Right atrium auricular region (tissue), 2 donors: Measurements from ENCODE around the gene ELSPBP1. TPM values are rescaled to one million over a fixed set of nuclear protein-coding genes. Genes with fewer than 3 reads are reported as not detected.

Experiments used
- DNase-seq: peaks from one replicate; pipeline ENCODE4 v3.0.0-alpha.2; 2019; ENCODE audit warnings: low spot score
- H3K27ac ChIP-seq, 2 donors: fragments of 200-600 bp; sonication (generic); 1 replicate in 1 of 2; 2 replicates in 1 of 2; pipeline ENCODE4 v1.5.1; 2016 to 2019
- H3K27me3 ChIP-seq, 2 donors: fragments of 200-600 bp; sonication (generic); one replicate each; pipeline versions ENCODE4 v1.5.1 to v1.6.0; 2017 to 2019
- H3K36me3 ChIP-seq: fragments of 200-600 bp; sonication (generic); one replicate; pipeline ENCODE4 v1.5.1; 2016
- H3K4me1 ChIP-seq, 2 donors: fragments of 200-600 bp; sonication (generic); one replicate each; pipeline versions ENCODE4 v1.5.1 to v1.6.0; 2017 to 2019
- H3K4me3 ChIP-seq, 2 donors: fragments of 200-600 bp; sonication (generic); 1 replicate in 1 of 2; 2 replicates in 1 of 2; pipeline ENCODE4 v1.5.1; 2017 to 2019; ENCODE audit warnings: mild to moderate bottlenecking in 1 of 2, moderate library complexity in 1 of 2
- H3K9me3 ChIP-seq, 2 donors: fragments of 200-600 bp; sonication (generic); one replicate each; pipeline ENCODE4 v1.5.1; 2019
- total RNA-seq, 2 donors: library from RNA; depleted of rRNA; stranded (reverse); fragments of >200 nt; gene quantifications; one replicate each; pipeline ENCODE4 v1.1.0, GENCODE V29; 2016
- TF ChIP-seq, protein P1 (sequence below), 2 donors: fragments of 200-600 bp; sonication (generic); IDR thresholded peaks; one replicate each; pipeline ENCODE4 v1.5.1; 2019; ENCODE audit warnings: antibody characterized with exemption in 2 of 2

ELSPBP1 gene
- total RNA-seq, 2 donors from 2014 or later = not detected

DNA sequence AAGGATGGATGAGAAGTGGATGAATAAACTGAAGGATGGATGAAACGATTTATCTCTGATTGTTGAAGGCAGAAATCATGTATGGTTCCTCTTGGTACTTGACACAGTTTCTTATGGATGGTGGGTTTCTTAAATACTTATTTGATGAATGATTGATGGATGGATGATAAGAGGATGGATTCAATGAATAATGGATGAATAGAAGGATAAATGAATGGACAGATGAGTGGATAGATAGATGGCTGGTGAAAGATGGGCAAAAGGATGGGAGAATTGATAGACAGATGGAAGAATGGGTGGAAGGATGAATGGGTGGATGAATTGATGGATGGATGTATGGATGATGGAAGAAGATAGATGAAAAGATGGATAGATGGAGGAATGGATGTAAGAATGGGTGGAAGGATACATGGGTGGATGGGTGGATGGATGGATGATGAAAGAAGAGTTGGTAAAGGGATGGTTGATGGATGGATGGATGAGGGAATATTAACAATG, 1.8 kb downstream of the ELSPBP1 start:
- Histone ChIP-seq H3K4me3 (no peak overlapping the region), H3K27me3 (no peaks in the 10 kb centered on the region), H3K27ac (no peak overlapping the region), H3K36me3 (no peaks in the 10 kb centered on the region), H3K4me1 (no peaks in the 10 kb centered on the region), H3K9me3 (peaks cover 0 to 6% of the 10 kb centered on the region in 2 donors)
- no peak for DNase-seq
- TF ChIP-seq, protein P1, sequence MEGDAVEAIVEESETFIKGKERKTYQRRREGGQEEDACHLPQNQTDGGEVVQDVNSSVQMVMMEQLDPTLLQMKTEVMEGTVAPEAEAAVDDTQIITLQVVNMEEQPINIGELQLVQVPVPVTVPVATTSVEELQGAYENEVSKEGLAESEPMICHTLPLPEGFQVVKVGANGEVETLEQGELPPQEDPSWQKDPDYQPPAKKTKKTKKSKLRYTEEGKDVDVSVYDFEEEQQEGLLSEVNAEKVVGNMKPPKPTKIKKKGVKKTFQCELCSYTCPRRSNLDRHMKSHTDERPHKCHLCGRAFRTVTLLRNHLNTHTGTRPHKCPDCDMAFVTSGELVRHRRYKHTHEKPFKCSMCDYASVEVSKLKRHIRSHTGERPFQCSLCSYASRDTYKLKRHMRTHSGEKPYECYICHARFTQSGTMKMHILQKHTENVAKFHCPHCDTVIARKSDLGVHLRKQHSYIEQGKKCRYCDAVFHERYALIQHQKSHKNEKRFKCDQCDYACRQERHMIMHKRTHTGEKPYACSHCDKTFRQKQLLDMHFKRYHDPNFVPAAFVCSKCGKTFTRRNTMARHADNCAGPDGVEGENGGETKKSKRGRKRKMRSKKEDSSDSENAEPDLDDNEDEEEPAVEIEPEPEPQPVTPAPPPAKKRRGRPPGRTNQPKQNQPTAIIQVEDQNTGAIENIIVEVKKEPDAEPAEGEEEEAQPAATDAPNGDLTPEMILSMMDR (IDR thresholded peaks at IDR 0.05) = no peak

DNA sequence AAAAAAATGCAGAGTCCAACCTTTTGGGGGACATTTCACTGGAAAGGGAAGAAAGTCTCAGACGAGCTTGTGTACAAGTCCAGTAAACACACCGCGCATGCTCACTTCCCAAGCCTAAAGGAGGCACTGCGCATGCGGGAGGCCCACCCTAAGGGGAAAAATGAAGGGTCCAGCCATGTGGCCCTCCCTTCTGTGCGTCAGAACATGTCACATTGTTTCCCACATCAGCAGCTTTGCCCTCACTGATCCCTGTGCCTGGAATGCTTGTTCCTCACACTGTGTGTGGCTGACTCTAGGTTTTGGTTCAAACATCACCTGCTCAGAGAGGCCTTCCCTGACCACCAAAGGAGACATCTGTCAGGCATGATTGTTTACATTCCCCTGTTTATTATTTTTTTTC, 4.4 kb downstream of the ELSPBP1 start:
- H3K27ac ChIP-seq = no peak overlapping the region

DNA sequence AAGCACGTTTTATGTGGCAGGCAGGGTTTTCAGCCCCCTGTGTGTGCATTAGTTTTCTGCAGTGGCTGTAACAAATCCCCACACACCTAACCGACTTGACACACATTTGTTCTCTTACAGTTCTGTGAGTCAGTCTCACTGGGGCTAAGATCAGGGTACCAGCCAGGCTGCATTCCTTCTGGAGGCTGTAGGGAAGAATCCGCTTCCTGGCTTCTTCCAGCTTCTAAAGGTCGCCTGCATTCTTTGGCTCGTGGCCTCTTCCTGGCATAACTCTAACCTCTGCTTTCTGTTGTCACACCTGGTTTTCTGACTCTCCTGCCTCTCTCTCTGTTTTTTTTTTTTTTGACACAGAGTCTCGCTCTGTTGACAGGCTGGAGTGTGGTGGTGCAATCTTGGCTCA, 6.4 kb downstream of the ELSPBP1 start:
- Histone ChIP-seq H3K9me3 (peaks cover 0 to 6% of the 10 kb centered on the region in 2 donors), H3K36me3 (no peaks in the 10 kb centered on the region), H3K27ac (no peak overlapping the region), H3K27me3 (no peaks in the 10 kb centered on the region), H3K4me3 (no peak overlapping the region), H3K4me1 (no peaks in the 10 kb centered on the region)
- DNase-seq = no peak
- TF ChIP-seq, protein P1 (IDR thresholded peaks at IDR 0.05) = no peak

More for the DNA sequence above, 4.4 kb downstream of the ELSPBP1 start:
- Histone ChIP-seq H3K4me3 (no peak overlapping the region), H3K27me3 (no peaks in the 10 kb centered on the region), H3K9me3 (peaks cover 0 to 6% of the 10 kb centered on the region in 2 donors), H3K4me1 (no peaks in the 10 kb centered on the region), H3K36me3 (no peaks in the 10 kb centered on the region)
- DNase-seq = no peak
- TF ChIP-seq, protein P1 (IDR thresholded peaks at IDR 0.05) = no peak

DNA sequence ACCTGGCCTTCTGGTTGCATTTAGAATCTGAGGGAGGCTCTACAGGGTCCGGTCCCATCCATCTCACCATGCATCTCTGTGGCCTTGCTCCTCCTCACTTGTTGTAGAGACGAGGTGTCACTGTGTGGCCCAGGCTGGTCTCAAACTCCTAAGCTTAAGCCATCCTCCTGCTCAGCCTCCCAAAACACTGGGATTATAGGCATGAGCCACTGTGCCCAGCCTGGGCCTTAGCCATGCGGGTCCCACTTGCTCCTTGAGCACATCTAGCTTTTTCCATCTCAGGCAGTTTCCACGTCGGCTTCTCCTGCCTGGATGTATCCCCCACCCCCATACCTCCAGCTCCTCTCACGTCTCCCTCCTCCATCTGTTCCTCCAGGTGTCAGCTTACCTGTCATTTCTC, 9.8 kb downstream of the ELSPBP1 start:
- no peak for DNase-seq
- Histone ChIP-seq H3K9me3 (peaks cover 0 to 6% of the 10 kb centered on the region in 2 donors), H3K27me3 (no peaks in the 10 kb centered on the region), H3K4me1 (no peaks in the 10 kb centered on the region), H3K4me3 (no peak overlapping the region), H3K27ac (no peak overlapping the region), H3K36me3 (no peaks in the 10 kb centered on the region)
- TF ChIP-seq, protein P1 (IDR thresholded peaks at IDR 0.05) = no peak

DNA sequence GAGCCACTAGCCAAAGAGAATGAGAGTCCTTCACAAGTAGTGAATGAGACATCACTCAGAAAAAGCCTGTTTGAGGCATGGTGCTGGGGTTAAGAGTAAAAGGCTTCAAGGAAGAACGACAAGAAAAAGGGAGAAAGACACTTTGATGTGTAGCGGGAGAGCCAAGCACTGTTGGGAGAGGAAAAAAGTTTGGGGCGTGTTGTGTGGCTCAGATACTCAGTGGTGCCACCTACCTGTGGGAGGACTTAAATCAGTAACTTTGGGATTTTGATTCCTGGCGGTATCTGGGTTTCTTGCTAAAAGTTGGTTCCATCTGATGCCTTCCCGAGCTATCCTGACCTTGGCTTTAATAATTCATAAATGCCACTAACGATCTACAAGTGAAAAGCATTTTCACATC, 12.3 kb downstream of the ELSPBP1 start:
- Histone ChIP-seq H3K4me3 (no peak overlapping the region), H3K27me3 (no peaks in the 10 kb centered on the region), H3K9me3 (peaks cover 0 to 5% of the 10 kb centered on the region in 2 donors), H3K36me3 (no peaks in the 10 kb centered on the region), H3K27ac (no peak overlapping the region), H3K4me1 (no peaks in the 10 kb centered on the region)
- TF ChIP-seq, protein P1 (IDR thresholded peaks at IDR 0.05) = no peak
- DNase-seq = no peak
